TTC549 (cell line): ENCODE results near the gene PGAP3.
"Not testable (repeated sequence)": the region's sequence is repeated elsewhere in the genome, so short reads cannot be mapped to it uniquely, and the experiment has no call there.

ENCODE experiments used
- FAIRE-seq: peaks from 2 replicates; lab custom pipeline; 2012; peaks lifted over from hg19 to GRCh38; lab: Jason Lieb, UNC

Gene PGAP3

GRCh38 chr17:39714234-39714633, 26.4 kb upstream of the PGAP3 start:
- FAIRE-seq, result no peak

- FAIRE-seq, result no peak
These were observed 24.0 kb upstream of the PGAP3 start for GRCh38 chr17:39711851-39712250.

GRCh38 chr17:39711071-39711470, 23.2 kb upstream of the PGAP3 start:
- FAIRE-seq, result not testable (repeated sequence)

- no peak for FAIRE-seq
These were observed 22.4 kb upstream of the PGAP3 start for GRCh38 chr17:39709998-39710964.

GRCh38 chr17:39709319-39709997, 21.6 kb upstream of the PGAP3 start:
- FAIRE-seq, result no peak

- no peak for FAIRE-seq
These were observed 19.1 kb upstream of the PGAP3 start for GRCh38 chr17:39706921-39707337.

- no peak for FAIRE-seq
These were observed 18.5 kb upstream of the PGAP3 start for GRCh38 chr17:39706383-39706782.

- no peak for FAIRE-seq
These were observed 18.0 kb upstream of the PGAP3 start for GRCh38 chr17:39705786-39706348.

- FAIRE-seq, result no peak
These were observed 17.1 kb upstream of the PGAP3 start for GRCh38 chr17:39704821-39705551.

- FAIRE-seq, result no peak
These were observed 16.1 kb upstream of the PGAP3 start for GRCh38 chr17:39703913-39704312.

GRCh38 chr17:39702901-39703893, 15.3 kb upstream of the PGAP3 start:
- FAIRE-seq, result no peak

- FAIRE-seq, result no peak
These were observed 14.0 kb upstream of the PGAP3 start for GRCh38 chr17:39701784-39702422.

GRCh38 chr17:39701012-39701783, 13.3 kb upstream of the PGAP3 start:
- FAIRE-seq, result no peak

- FAIRE-seq, result no peak
These were observed 12.5 kb upstream of the PGAP3 start for GRCh38 chr17:39700148-39700987.

GRCh38 chr17:39699818-39700147, 11.9 kb upstream of the PGAP3 start, which contains the start of gene ERBB2:
Gene ERBB2, plus strand, starts transcription at chr17:39700064. Its CDS starts 175 bp downstream, at chr17:39700239.
- no peak for FAIRE-seq

- FAIRE-seq, result not testable (repeated sequence)
These were observed 11.4 kb upstream of the PGAP3 start for GRCh38 chr17:39699157-39699817.

GRCh38 chr17:39697961-39698360, 10.1 kb upstream of the PGAP3 start:
- no peak for FAIRE-seq

- no peak for FAIRE-seq
These were observed 8.9 kb upstream of the PGAP3 start for GRCh38 chr17:39696731-39697130.
